Endothelial cell of umbilical vein (primary cell): Measurements from ENCODE around the gene FEN1. TPM values are rescaled to one million over a fixed set of nuclear protein-coding genes. Genes with fewer than 3 reads are reported as not detected.

Experiments used
- BruUV-seq: library from RNA; stranded (reverse); fragments of 400-500 nt; replicated peaks from 2 replicates; lab custom pipeline; 2021; lab: Mats Ljungman, UMichigan
- CTCF ChIA-PET: fragments of 300-600, 350-600 bp; sonication (Branson Sonifier 250); formaldehyde crosslinking; loops from one replicate; lab custom pipeline; 2021; ENCODE audit warnings: antibody characterized with exemption, inconsistent platforms; lab: Charles Lee
- POLR2A ChIA-PET: fragments of 300-600, 350-600 bp; sonication (Branson Sonifier 250); formaldehyde crosslinking; loops from one replicate; lab custom pipeline; 2021; ENCODE audit warnings: antibody characterized with exemption, inconsistent platforms; lab: Charles Lee
- DNase-seq: peaks from one replicate; pipeline ENCODE4 v3.0.0-alpha.2; 2011; ENCODE audit warnings: low read depth, low spot score
- FAIRE-seq: peaks from 2 replicates; lab custom pipeline; 2011; peaks lifted over from hg19 to GRCh38; lab: Jason Lieb, UNC
- H2AFZ ChIP-seq: 2 replicates; pipeline ENCODE4 v1.6.0; 2012; ENCODE audit warnings: low read depth, low read length, control low read depth, inconsistent platforms
- H3K27ac ChIP-seq: 2 replicates; pipeline ENCODE4 v1.5.1; 2011; ENCODE audit warnings: low read depth, mild to moderate bottlenecking, control low read depth, low read length, moderate library complexity; ENCODE audit not compliant: insufficient read depth
- H3K27me3 ChIP-seq, 2 experiments: 2 replicates each; pipeline versions ENCODE4 v1.6.0 to v1.6.1; 2011; ENCODE audit warnings: low read length in 2 of 2, mixed read lengths in 1 of 2; ENCODE audit not compliant: control insufficient read depth in 2 of 2, insufficient read depth in 2 of 2
- H3K36me3 ChIP-seq, 2 experiments: 2 replicates in 1 of 2; 3 replicates in 1 of 2; pipeline ENCODE4 v1.5.1; 2011; ENCODE audit warnings: low read length in 2 of 2, mild to moderate bottlenecking in 1 of 2, moderate library complexity in 1 of 2; ENCODE audit not compliant: control insufficient read depth in 2 of 2, insufficient read depth in 2 of 2; ENCODE audit errors: extremely low read depth in 1 of 2
- H3K4me1 ChIP-seq: 3 replicates; pipeline ENCODE4 v1.5.1; 2011; ENCODE audit warnings: mild to moderate bottlenecking, low read length; ENCODE audit not compliant: control insufficient read depth, insufficient read depth; ENCODE audit errors: extremely low read depth
- H3K4me2 ChIP-seq: 2 replicates; pipeline ENCODE4 v1.6.1; 2011; ENCODE audit warnings: low read length, control low read depth, mixed read lengths; ENCODE audit not compliant: insufficient read depth
- H3K4me3 ChIP-seq, 3 experiments: fragments of 200-600 bp in 1 of 3; sonication (generic), shearing (Covaris generic) in 1 of 3; replicated peaks in 1 of 3; 2 replicates each; pipeline ENCODE4 v1.5.1; 2011 to 2016; ENCODE audit warnings: control low read depth in 3 of 3, low read length in 3 of 3, mild to moderate bottlenecking in 2 of 3, inconsistent platforms in 1 of 3, low read depth in 1 of 3, moderate library complexity in 1 of 3; ENCODE audit not compliant: insufficient read depth in 1 of 3
- H3K79me2 ChIP-seq: 2 replicates; pipeline ENCODE4 v1.6.0; 2012; ENCODE audit warnings: low read length, inconsistent platforms; ENCODE audit not compliant: control insufficient read depth, insufficient read depth
- H3K9ac ChIP-seq: replicated peaks from 2 replicates; pipeline ENCODE3; 2011; ENCODE audit warnings: low read length, control low read depth; ENCODE audit not compliant: insufficient read depth; ENCODE audit errors: extremely low read depth
- H3K9me1 ChIP-seq: replicated peaks from 3 replicates; pipeline ENCODE4 v1.6.0; 2011; ENCODE audit warnings: mild to moderate bottlenecking, low read length; ENCODE audit not compliant: control insufficient read depth, insufficient read depth; ENCODE audit errors: extremely low read depth
- H3K9me3 ChIP-seq: replicated peaks from 2 replicates; pipeline ENCODE4 v1.5.1; 2012; ENCODE audit warnings: low read length, inconsistent platforms; ENCODE audit not compliant: control insufficient read depth, insufficient read depth
- H4K20me1 ChIP-seq: replicated peaks from 2 replicates; pipeline ENCODE3; 2011; ENCODE audit warnings: mild to moderate bottlenecking, low read length; ENCODE audit not compliant: control insufficient read depth, insufficient read depth; ENCODE audit errors: extremely low read depth
- CTCF ChIP-seq, 2 donors: IDR thresholded peaks; 1 replicate in 1 of 2; 2 replicates in 1 of 2; pipeline ENCODE4 v1.5.1; 2011; ENCODE audit warnings: low read length in 2 of 2, mild to moderate bottlenecking in 2 of 2, moderate library complexity in 2 of 2, control low read depth in 1 of 2, inconsistent platforms in 1 of 2, low read depth in 1 of 2; ENCODE audit not compliant: insufficient read depth in 1 of 2; ENCODE audit errors: extremely low read depth in 1 of 2
- EZH2 ChIP-seq: IDR thresholded peaks from 2 replicates; pipeline ENCODE4 v1.6.1; 2012; ENCODE audit warnings: borderline replicate concordance, low read depth, mild to moderate bottlenecking, moderate library complexity, low read length, inconsistent platforms; ENCODE audit not compliant: severe bottlenecking
- FOS ChIP-seq: IDR thresholded peaks from 2 replicates; pipeline ENCODE4 v1.6.1; 2011; ENCODE audit warnings: mild to moderate bottlenecking, low read length, moderate library complexity, borderline replicate concordance; ENCODE audit not compliant: insufficient read depth
- GATA2 ChIP-seq: IDR thresholded peaks from 2 replicates; pipeline ENCODE4 v1.7.0; 2011; ENCODE audit warnings: low read depth, mild to moderate bottlenecking, moderate library complexity, mixed read lengths, low read length; ENCODE audit not compliant: insufficient read length, insufficient read depth
- JUN ChIP-seq: IDR thresholded peaks from 2 replicates; pipeline ENCODE4 v1.6.1; 2011; ENCODE audit warnings: borderline replicate concordance, low read depth; ENCODE audit not compliant: insufficient read length, insufficient read depth
- MAX ChIP-seq: IDR thresholded peaks from 2 replicates; pipeline ENCODE4 v1.6.1; 2011; ENCODE audit not compliant: insufficient read depth, insufficient read length
- MYC ChIP-seq: IDR thresholded peaks from one replicate; pipeline ENCODE4 v1.6.1; 2011; ENCODE audit warnings: mild to moderate bottlenecking, low read depth, low read length
- POLR2A ChIP-seq: IDR thresholded peaks from 2 replicates; pipeline ENCODE4 v1.6.1; 2012; ENCODE audit warnings: low read depth, mild to moderate bottlenecking, control low read depth, low read length
- POLR2AphosphoS5 ChIP-seq: IDR thresholded peaks from 2 replicates; pipeline ENCODE4 v1.6.1; 2012; ENCODE audit warnings: low read depth, mild to moderate bottlenecking, control low read depth, low read length, moderate library complexity; ENCODE audit not compliant: insufficient read depth
- dilution Hi-C: fragments of 300-500 bp; cut with MboI; formaldehyde crosslinking; loops from one replicate; pipeline ENCODE4 v1.15.0; 2019; ENCODE audit warnings: low sequenced_read_pairs; ENCODE audit not compliant: extremely low pct_ligation_motif_present
- intact Hi-C: fragments of 100-400 bp; cut with micrococcal nuclease; formaldehyde crosslinking; loops from one replicate; pipeline ENCODE4 v1.10.0; 2022
- polyA plus RNA-seq, 4 experiments: library from polyadenylated mRNA; depleted of rRNA in 3 of 4; stranded (reverse) in 3 of 4; unstranded in 1 of 4; fragments of >200 nt; gene quantifications; 2 replicates each; pipeline versions ENCODE4 v1.2.1 to v1.2.3, GENCODE V29; 2011 to 2012; ENCODE audit warnings: missing spikeins in 1 of 4
- total RNA-seq: library from RNA; stranded (reverse); gene quantifications from 2 replicates; pipeline ENCODE4 v1.2.3, GENCODE V29; 2021

Gene FEN1
- total and polyA plus RNA-seq, 2 donors (not counting 3 experiments of a cell fraction or from before 2014, with no cell fraction given), result 29.3 to 60.5 TPM

- ChIA-PET CTCF (interaction anchor here (0.6 to 5.4 kb wide), 3 partner anchors 24 to 357 kb away, joined by 4 to 91 read pairs (median 28); no protein-coding TSS in a partner anchor), POLR2A (no interaction called here)
- H3K9ac ChIP-seq, result no peak overlapping the region
- H3K27ac ChIP-seq, result no peak overlapping the region
- H3K4me3 ChIP-seq, result no peak overlapping the region
- no peaks in the 10 kb centered on the region for H3K9me3 ChIP-seq
- no peak overlapping the region for H2AFZ ChIP-seq
- FAIRE-seq, result no peak
- BruUV-seq, result no TSS peak
- intact Hi-C loops (no loop called here), dilution Hi-C loops (no loop called here)
- H3K9me1 ChIP-seq, result no peaks in the 10 kb centered on the region
- TF ChIP-seq POLR2A (no peak), CTCF (IDR thresholded peaks at IDR 0.05; ENCODE audit: extremely low read depth in 1 of 2, insufficient read depth in 1 of 2, low read depth in 1 of 2, low read length in 2 of 2) (no peak), POLR2AphosphoS5 (no peak), MYC (no peak), GATA2 (no peak), FOS (no peak), EZH2 (no peak), MAX (no peak), JUN (no peak)
- no peak overlapping the region for H3K4me2 ChIP-seq
- no peak for DNase-seq
- no peaks in the 10 kb centered on the region for H4K20me1 ChIP-seq
- no peaks in the 10 kb centered on the region for H3K36me3 ChIP-seq
- peaks cover 7% of the 10 kb centered on the region for H3K4me1 ChIP-seq
- no peaks in the 10 kb centered on the region for H3K79me2 ChIP-seq
- no peaks in the 10 kb centered on the region for H3K27me3 ChIP-seq
Observed at GRCh38 chr11:61751384-61751783, 41.3 kb upstream of the FEN1 start.
